Subcutaneous abdominal adipose tissue (tissue), 5 donors: ENCODE results near the gene AP2A1.
A peak's percentile ranks its signal among the peaks of the same experiment; 100 is the strongest.
"Not testable (repeated sequence)": the region's sequence is repeated elsewhere in the genome, so short reads cannot be mapped to it uniquely, and the experiment has no call there.

Experiments used
- H3K27ac ChIP-seq: one replicate; pipeline ENCODE4 v1.7.0; 2013; ENCODE audit warnings: low read depth, mild to moderate bottlenecking, inconsistent platforms, low read length, moderate library complexity
- H3K27me3 ChIP-seq, 5 donors: one replicate each; pipeline ENCODE4 v1.7.0; 2013; ENCODE audit warnings: low read length in 5 of 5, inconsistent platforms in 1 of 5; ENCODE audit not compliant: control insufficient read depth in 5 of 5, insufficient read depth in 4 of 5
- H3K36me3 ChIP-seq, 5 donors: one replicate each; pipeline ENCODE4 v1.7.0; 2013; ENCODE audit warnings: low read length in 5 of 5; ENCODE audit not compliant: control insufficient read depth in 5 of 5, insufficient read depth in 5 of 5
- H3K4me1 ChIP-seq, 5 donors: one replicate each; pipeline ENCODE4 v1.7.0; 2013; ENCODE audit warnings: low read length in 5 of 5, mild to moderate bottlenecking in 3 of 5, moderate library complexity in 1 of 5; ENCODE audit not compliant: control insufficient read depth in 5 of 5, insufficient read depth in 5 of 5
- H3K4me3 ChIP-seq, 5 donors: one replicate each; pipeline ENCODE4 v1.7.0; 2013; ENCODE audit warnings: low read length in 5 of 5, low read depth in 1 of 5
- H3K9ac ChIP-seq, 5 donors: one replicate each; pipeline ENCODE4 v1.7.0; 2013; ENCODE audit warnings: low read length in 5 of 5, mild to moderate bottlenecking in 4 of 5, moderate library complexity in 3 of 5
- H3K9me3 ChIP-seq, 5 donors: one replicate each; pipeline ENCODE4 v1.7.0; 2013; ENCODE audit warnings: low read length in 5 of 5; ENCODE audit not compliant: control insufficient read depth in 5 of 5
- donor health status: healthy.
- donor health status: healthy.
- donor health status: healthy.
- donor health status: healthy.
- donor health status: healthy.

AP2A1 gene

DNA sequence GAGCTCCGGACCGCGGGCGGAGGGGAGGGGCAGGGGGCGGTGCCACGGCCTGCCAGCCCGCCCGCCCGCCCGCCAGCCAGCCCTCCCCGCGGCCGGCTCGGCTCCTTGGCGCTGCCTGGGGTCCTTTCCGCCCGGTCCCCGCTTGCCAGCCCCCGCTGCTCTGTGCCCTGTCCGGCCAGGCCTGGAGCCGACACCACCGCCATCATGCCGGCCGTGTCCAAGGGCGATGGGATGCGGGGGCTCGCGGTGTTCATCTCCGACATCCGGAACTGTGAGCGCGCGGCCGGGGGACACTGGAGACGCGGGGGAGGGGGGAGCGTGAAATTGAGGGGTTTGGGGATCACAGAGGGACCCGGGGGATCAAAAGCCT, at the start of gene AP2A1:
TSS of gene AP2A1 (plus strand) at position 72 of the 370 bp plus-strand sequence. CDS start at position 205, 133 bp downstream.
- H3K27me3 ChIP-seq: peaks cover 0 to 3% (median 0%) of the 10 kb centered on the region in 5 donors
- peak within 1 kb of the TSS; percentile 89 to 98 (median 97) for H3K9ac ChIP-seq
- peaks cover 0 to 4% (median 0%) of the 10 kb centered on the region in 5 donors for H3K36me3 ChIP-seq
- H3K4me3 ChIP-seq: peak within 1 kb of the TSS; percentile 79 to 94 (median 88)
- peaks cover 11 to 42% (median 35%) of the 10 kb centered on the region in 5 donors for H3K4me1 ChIP-seq
- no peaks in the 10 kb centered on the region for H3K9me3 ChIP-seq
- H3K27ac ChIP-seq: peak within 1 kb of the TSS; percentile 98

DNA sequence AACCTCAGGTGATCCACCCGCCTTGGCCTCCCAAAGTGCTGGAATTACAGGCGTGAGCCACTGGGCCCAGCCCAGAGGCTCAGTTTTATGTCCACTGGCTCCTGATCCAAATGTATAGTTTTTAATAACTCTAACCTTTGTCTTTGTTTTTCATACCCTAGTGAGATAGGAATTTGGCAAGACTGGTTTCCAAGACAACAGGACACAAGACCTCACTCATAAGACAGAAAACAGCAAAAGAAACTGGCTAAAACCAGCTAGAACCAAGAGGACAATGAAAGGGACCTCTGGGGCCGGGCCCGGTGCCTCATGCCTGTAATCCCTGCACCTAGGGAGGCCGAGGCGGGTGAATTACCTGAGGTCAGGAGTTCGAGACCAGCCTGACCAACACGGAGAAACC, 48.3 kb upstream of the AP2A1 start:
- Histone ChIP-seq H3K4me3 (peak overlapping the region; percentile 81 to 96 (median 86)), H3K27ac (peak overlapping the region; percentile 89)

DNA sequence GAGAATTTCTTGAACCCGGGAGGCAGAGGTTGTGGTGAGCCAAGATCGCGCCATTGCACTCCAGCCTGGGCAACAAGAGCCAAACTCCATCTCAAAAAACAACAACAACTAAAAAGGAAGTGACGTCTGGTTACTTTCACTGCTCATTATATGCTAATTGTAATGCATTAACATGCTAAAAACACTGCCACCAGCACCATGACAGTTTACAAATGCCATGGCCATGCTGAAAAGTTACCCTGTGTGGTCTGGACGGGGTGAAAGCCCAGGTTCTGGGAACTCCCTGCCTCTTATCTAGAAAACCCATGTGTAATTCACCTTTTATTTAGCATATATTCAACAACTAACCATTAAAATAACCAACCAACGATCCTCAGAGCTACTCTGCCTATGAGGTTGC, 47.8 kb upstream of the AP2A1 start:
- peaks cover 2 to 20% (median 15%) of the 10 kb centered on the region in 5 donors for H3K4me1 ChIP-seq
- H3K9ac ChIP-seq: no peak overlapping the region
- no peak overlapping the region for H3K4me3 ChIP-seq
- peak overlapping the region; percentile 89 for H3K27ac ChIP-seq
- H3K36me3 ChIP-seq: peaks cover 0 to 4% (median 0%) of the 10 kb centered on the region in 5 donors
- H3K27me3 ChIP-seq: no peaks in the 10 kb centered on the region
- no peaks in the 10 kb centered on the region for H3K9me3 ChIP-seq

More for the DNA sequence above, 48.3 kb upstream of the AP2A1 start:
- Histone ChIP-seq H3K9me3 (no peaks in the 10 kb centered on the region), H3K27me3 (no peaks in the 10 kb centered on the region), H3K36me3 (peaks cover 0 to 4% (median 0%) of the 10 kb centered on the region in 5 donors), H3K4me1 (peaks cover 2 to 20% (median 15%) of the 10 kb centered on the region in 5 donors), H3K9ac (no peak overlapping the region)

DNA sequence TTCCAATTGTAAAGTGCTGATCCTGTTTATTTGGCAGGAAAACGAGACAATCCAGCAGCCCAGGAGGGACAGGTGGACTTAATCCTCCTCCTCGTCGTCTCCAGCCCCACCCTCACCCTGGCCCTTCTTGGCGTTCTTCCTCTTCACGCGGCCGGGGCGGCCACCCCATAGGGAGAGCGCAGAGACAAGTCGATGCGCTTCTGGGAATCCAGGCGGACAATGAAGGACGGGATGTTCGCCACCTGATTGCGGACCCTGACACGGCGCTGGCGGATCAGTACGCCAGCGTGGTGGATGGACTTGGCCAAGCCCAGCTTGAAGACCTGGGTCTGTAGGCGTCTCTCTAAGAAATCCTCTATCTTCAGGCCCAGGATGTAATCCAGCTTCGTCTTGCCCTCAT, 47.4 kb upstream of the AP2A1 start:
- H3K4me1 ChIP-seq: peaks cover 2 to 20% (median 15%) of the 10 kb centered on the region in 5 donors
- not testable (repeated sequence) for H3K9ac ChIP-seq, H3K9me3 ChIP-seq, H3K27me3 ChIP-seq, H3K4me3 ChIP-seq, H3K36me3 ChIP-seq, H3K27ac ChIP-seq

DNA sequence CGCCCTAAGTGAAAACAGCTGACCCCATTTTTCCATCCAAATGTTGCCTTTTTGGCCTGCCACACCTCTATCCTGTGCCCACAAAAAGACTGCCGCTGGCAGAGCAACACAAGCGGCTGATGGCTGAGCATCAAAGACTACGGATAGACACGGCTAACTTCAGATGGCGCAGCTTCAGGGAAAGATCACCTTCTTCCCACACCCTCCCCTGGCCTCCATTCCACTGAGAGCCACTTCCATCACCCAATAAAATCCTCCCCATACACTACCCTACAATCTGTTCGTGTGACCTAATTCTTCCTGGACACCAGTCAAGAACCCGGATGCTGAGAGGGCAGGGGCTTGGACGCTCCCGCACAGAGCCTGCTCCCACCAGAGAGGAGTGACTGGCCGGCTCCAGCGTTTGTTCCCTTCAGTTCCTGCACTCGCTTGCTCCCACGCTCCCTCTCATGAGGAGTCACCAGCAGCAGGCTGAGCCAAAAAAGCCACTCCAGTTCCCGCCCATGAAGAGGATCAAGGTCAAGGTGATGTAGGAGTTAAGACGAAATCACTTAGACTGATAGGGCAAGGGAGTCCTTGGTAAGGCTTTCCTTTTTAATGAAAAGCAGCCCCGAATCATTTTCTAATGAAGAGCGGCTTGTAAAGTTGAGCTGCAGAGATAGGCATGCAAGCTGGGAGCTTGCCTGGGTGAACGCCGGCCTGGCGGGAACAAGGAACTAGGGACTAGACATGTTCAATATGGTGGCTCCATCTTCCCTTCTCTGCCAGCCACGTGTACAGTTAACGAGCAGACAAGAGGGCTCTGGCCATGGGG, 39.4 kb upstream of the AP2A1 start:
- no peaks in the 10 kb centered on the region for H3K9me3 ChIP-seq
- no peaks in the 10 kb centered on the region for H3K27me3 ChIP-seq
- no peak overlapping the region for H3K9ac ChIP-seq
- peaks cover 0 to 7% (median 3%) of the 10 kb centered on the region in 5 donors for H3K4me1 ChIP-seq
- no peak overlapping the region for H3K4me3 ChIP-seq
- H3K36me3 ChIP-seq: peaks cover 0 to 14% (median 4%) of the 10 kb centered on the region in 5 donors
- no peak overlapping the region for H3K27ac ChIP-seq

DNA sequence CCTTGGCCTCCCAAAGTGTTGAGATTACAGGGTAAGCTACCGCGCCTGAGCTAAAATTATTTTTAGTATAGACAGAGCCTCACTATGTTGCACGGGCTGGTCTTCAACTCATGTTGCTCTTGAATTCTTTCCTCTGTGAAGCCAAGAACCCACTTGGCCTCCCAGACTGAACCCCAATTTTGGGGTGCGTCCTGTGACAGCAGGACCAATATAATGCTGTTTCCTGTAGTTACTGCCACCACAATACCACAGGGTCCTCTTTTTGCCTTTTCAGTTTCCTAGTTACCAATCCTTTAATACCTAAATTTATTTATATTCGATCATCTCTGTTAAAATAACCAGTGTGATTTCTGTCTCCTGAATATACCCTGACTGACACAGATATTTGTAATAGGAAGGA, 36.6 kb upstream of the AP2A1 start:
- Histone ChIP-seq H3K27me3 (no peaks in the 10 kb centered on the region), H3K27ac (no peak overlapping the region), H3K9ac (no peak overlapping the region), H3K9me3 (no peaks in the 10 kb centered on the region), H3K36me3 (peaks cover 0 to 5% (median 4%) of the 10 kb centered on the region in 5 donors), H3K4me1 (peaks cover 0 to 7% (median 3%) of the 10 kb centered on the region in 5 donors), H3K4me3 (no peak overlapping the region)

DNA sequence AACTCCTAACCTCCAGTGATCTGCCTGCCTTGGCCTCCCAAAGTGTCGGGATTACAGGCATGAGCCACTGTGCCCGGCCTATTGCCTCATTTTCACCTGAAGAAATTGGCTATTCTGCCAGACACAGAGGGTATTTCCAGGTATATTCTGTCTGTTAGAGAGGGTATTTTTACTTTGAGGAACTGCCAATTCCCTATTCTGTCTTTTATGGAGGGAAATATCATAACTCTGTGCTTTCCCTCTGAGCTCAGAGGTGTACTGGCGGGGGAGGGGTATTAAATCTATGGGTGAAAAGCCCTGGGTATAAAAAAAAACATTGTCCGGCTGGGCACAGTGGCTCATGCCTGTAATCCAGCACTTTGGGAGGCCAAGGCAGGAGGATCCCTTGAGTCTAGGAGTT, 28.5 kb upstream of the AP2A1 start:
- no peak overlapping the region for H3K27ac ChIP-seq
- H3K27me3 ChIP-seq: no peaks in the 10 kb centered on the region
- H3K36me3 ChIP-seq: no peaks in the 10 kb centered on the region
- H3K4me1 ChIP-seq: no peaks in the 10 kb centered on the region
- no peaks in the 10 kb centered on the region for H3K9me3 ChIP-seq
- H3K4me3 ChIP-seq: no peak overlapping the region
- H3K9ac ChIP-seq: no peak overlapping the region

DNA sequence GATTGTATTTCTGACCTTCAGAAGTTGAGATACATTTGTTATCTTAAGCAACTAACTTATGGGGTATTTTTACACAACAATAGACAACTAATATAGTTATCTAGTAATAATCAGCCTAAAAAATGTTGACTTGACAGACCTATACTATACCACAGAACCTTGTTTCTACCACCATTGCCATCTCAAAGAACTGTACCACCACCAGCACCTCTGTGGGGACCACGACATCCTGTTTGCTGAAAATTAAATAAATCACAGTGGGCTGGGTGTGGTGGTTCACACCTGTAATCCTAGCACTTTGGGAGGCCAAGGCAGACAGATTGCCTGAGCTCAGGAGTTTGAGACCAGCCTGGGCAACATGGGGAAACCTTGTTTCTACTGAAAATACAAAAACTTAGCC, 27.7 kb upstream of the AP2A1 start:
- H3K36me3 ChIP-seq: no peaks in the 10 kb centered on the region
- no peaks in the 10 kb centered on the region for H3K9me3 ChIP-seq
- H3K4me3 ChIP-seq: no peak overlapping the region
- no peaks in the 10 kb centered on the region for H3K4me1 ChIP-seq
- no peak overlapping the region for H3K27ac ChIP-seq
- no peak overlapping the region for H3K9ac ChIP-seq
- no peaks in the 10 kb centered on the region for H3K27me3 ChIP-seq

DNA sequence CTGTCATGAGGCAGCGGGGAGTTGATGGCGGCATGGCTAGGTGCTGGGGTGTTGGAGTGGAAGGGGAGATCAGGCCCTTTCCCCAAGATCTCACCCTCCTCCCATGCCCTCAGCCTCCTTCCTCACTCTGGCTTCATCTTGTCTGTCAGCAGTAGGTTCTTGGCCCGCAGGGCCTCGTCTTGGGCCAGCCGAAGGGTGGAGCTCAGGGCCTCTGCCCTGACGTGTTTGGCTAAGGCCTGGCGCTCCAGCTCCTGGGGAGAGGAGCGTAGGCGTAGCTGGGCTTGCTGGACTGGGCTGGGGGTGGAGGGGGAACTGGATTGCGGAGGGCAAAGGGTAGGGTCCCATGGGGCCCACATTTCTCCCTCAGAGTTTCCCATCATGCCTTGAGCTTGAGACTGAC, 26.9 kb upstream of the AP2A1 start:
- no peaks in the 10 kb centered on the region for H3K27me3 ChIP-seq
- H3K36me3 ChIP-seq: no peaks in the 10 kb centered on the region
- H3K9me3 ChIP-seq: no peaks in the 10 kb centered on the region
- no peaks in the 10 kb centered on the region for H3K4me1 ChIP-seq
- no peak overlapping the region for H3K27ac ChIP-seq
- H3K9ac ChIP-seq: no peak overlapping the region
- H3K4me3 ChIP-seq: no peak overlapping the region

DNA sequence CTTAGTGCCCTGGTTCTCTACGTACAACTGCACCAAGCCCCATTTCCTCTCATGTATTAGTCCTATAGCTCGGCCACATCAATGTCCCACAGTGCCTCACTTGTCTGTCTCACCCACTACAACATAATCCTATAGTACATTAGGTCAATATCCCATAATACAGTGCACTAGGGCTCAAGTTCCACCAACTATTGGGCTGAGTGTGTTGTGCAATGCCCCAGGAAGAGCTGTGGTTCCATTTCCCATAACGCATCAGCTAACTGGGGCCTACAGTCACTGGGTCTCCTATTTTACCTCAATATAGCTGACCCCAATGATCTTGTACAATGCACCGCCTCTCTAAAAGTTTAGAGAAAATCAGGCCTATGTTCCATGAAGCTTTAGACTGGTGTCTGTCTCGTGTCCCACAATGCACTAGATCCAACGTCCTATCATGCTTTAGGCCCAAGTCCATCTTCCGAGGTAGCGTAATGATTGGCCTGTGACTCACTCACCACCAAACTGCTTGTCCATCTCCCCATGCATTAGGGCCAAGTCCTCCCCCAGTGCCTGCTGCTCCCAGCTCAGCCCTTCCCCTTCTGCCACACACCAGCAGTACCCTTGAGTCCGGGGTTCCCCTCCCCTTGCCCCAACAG, 25.5 kb upstream of the AP2A1 start:
- peaks cover 0 to 3% (median 0%) of the 10 kb centered on the region in 5 donors for H3K4me1 ChIP-seq
- H3K9me3 ChIP-seq: no peaks in the 10 kb centered on the region
- H3K27ac ChIP-seq: no peak overlapping the region
- H3K4me3 ChIP-seq: no peak overlapping the region
- no peak overlapping the region for H3K9ac ChIP-seq
- no peaks in the 10 kb centered on the region for H3K27me3 ChIP-seq
- no peaks in the 10 kb centered on the region for H3K36me3 ChIP-seq
